Gastroesophageal sphincter (tissue), 3 donors: ENCODE results near the gene NTRK3.

Source experiments
- POLR2A ChIP-seq, 2 donors: fragments of 450-650 bp; IDR thresholded peaks; one replicate each; pipeline ENCODE4 v1.6.1; 2017; ENCODE audit warnings: antibody characterized with exemption in 2 of 2, mild to moderate bottlenecking in 2 of 2, moderate library complexity in 1 of 2
- TF ChIP-seq, protein P1 (sequence below), 4 experiments: fragments of 200-600 bp in 2 of 4; fragments of 450-650 bp in 2 of 4; sonication (generic) in 1 of 4; IDR thresholded peaks; one replicate each; pipeline ENCODE4 v1.5.1; 2017 to 2019; ENCODE audit warnings: antibody characterized with exemption in 4 of 4, mild to moderate bottlenecking in 2 of 4, moderate library complexity in 2 of 4

- no peak for TF ChIP-seq POLR2A (IDR thresholded peaks at IDR 0.05)
- TF ChIP-seq, protein P1, sequence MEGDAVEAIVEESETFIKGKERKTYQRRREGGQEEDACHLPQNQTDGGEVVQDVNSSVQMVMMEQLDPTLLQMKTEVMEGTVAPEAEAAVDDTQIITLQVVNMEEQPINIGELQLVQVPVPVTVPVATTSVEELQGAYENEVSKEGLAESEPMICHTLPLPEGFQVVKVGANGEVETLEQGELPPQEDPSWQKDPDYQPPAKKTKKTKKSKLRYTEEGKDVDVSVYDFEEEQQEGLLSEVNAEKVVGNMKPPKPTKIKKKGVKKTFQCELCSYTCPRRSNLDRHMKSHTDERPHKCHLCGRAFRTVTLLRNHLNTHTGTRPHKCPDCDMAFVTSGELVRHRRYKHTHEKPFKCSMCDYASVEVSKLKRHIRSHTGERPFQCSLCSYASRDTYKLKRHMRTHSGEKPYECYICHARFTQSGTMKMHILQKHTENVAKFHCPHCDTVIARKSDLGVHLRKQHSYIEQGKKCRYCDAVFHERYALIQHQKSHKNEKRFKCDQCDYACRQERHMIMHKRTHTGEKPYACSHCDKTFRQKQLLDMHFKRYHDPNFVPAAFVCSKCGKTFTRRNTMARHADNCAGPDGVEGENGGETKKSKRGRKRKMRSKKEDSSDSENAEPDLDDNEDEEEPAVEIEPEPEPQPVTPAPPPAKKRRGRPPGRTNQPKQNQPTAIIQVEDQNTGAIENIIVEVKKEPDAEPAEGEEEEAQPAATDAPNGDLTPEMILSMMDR (IDR thresholded peaks at IDR 0.05) = no peak
These were observed 71.0 kb downstream of the NTRK3 start for GRCh38 chr15:88185584-88185983.
